OCI-LY7 (cell line): Measurements from ENCODE around the gene KANK2. TPM values are rescaled to one million over a fixed set of nuclear protein-coding genes. Genes with fewer than 3 reads are reported as not detected.

Source experiments
- BruUV-seq: library from RNA; stranded (reverse); fragments of 400-500 nt; replicated peaks from 2 replicates; lab custom pipeline; 2021; lab: Mats Ljungman, UMichigan
- CTCF ChIA-PET: fragments of 300-600 bp; sonication (Branson Sonifier 250); formaldehyde crosslinking; loops from one replicate; lab custom pipeline; 2022; ENCODE audit warnings: antibody characterized with exemption; ENCODE audit not compliant: unreplicated experiment; lab: Charles Lee
- POLR2A ChIA-PET: fragments of 300-600 bp; sonication (Branson Sonifier 250); formaldehyde crosslinking; loops from one replicate; lab custom pipeline; 2022; ENCODE audit warnings: antibody characterized with exemption; lab: Charles Lee
- DNase-seq: peaks from one replicate; pipeline ENCODE4 v3.0.0-alpha.2; 2015; ENCODE audit warnings: low spot score
- H2AFZ ChIP-seq: fragments of 200-600 bp; sonication (generic), shearing (Covaris generic); 2 replicates; pipeline ENCODE4 v1.6.1; 2014; ENCODE audit warnings: mild to moderate bottlenecking, antibody characterized with exemption, low read length, moderate library complexity
- H3K27ac ChIP-seq: fragments of 200-600 bp; sonication (generic); 2 replicates; pipeline ENCODE4 v1.5.1; 2014; ENCODE audit warnings: mixed run types, low read depth, mild to moderate bottlenecking, moderate library complexity, low read length, inconsistent platforms; ENCODE audit not compliant: poor library complexity, severe bottlenecking
- H3K36me3 ChIP-seq: fragments of 200-600 bp; sonication (generic); 2 replicates; pipeline ENCODE4 v1.6.1; 2014; ENCODE audit warnings: mild to moderate bottlenecking, antibody characterized with exemption, low read length, moderate library complexity, mixed read lengths; ENCODE audit not compliant: insufficient read depth
- H3K4me1 ChIP-seq: fragments of 200-600 bp; sonication (generic); 2 replicates; pipeline ENCODE4 v1.5.1; 2014; ENCODE audit warnings: mild to moderate bottlenecking, low read length; ENCODE audit not compliant: insufficient read depth, poor library complexity, severe bottlenecking
- H3K4me2 ChIP-seq: fragments of 200-600 bp; sonication (generic); 2 replicates; pipeline ENCODE4 v1.6.1; 2014; ENCODE audit warnings: mild to moderate bottlenecking, low read length
- H3K4me3 ChIP-seq: fragments of 200-600 bp; sonication (generic); 2 replicates; pipeline ENCODE4 v1.5.1; 2014; ENCODE audit warnings: mild to moderate bottlenecking, low read depth, low read length; ENCODE audit not compliant: poor library complexity, severe bottlenecking
- H3K79me2 ChIP-seq: fragments of 200-600 bp; sonication (generic); 2 replicates; pipeline ENCODE4 v1.6.1; 2016; ENCODE audit warnings: low read depth, mild to moderate bottlenecking, low read length, moderate library complexity, mixed read lengths; ENCODE audit not compliant: insufficient read depth
- H3K9me2 ChIP-seq: fragments of 200-600 bp; sonication (generic); 2 replicates; pipeline ENCODE4 v1.6.1; 2016; ENCODE audit warnings: mild to moderate bottlenecking, low read length, mixed read lengths; ENCODE audit not compliant: insufficient read depth
- H3K9me3 ChIP-seq: fragments of 200-600 bp; sonication (generic); 2 replicates; pipeline ENCODE4 v1.6.1; 2014; ENCODE audit warnings: mild to moderate bottlenecking, mixed run types, low read length, mixed read lengths
- H4K20me1 ChIP-seq: fragments of 200-600 bp; sonication (generic); 2 replicates; pipeline ENCODE4 v1.6.1; 2014; ENCODE audit warnings: mild to moderate bottlenecking, antibody characterized with exemption, low read length, moderate library complexity, mixed read lengths; ENCODE audit not compliant: insufficient read depth
- EZH2phosphoT487 ChIP-seq: fragments of 200-600 bp; sonication (generic); IDR thresholded peaks from 2 replicates; pipeline ENCODE4 v1.6.1; 2018; ENCODE audit warnings: low read depth, borderline replicate concordance, mild to moderate bottlenecking, mixed run types, antibody characterized with exemption, low read length, moderate library complexity, mixed read lengths
- intact Hi-C: fragments of 100-400 bp; cut with micrococcal nuclease; formaldehyde crosslinking; loops from one replicate; pipeline ENCODE4 v1.10.0; 2022; ENCODE audit not compliant: unreplicated experiment
- total RNA-seq, 2 experiments: library from RNA; depleted of rRNA in 1 of 2; stranded (reverse); fragments of >200 nt in 1 of 2; shearing (Covaris generic) in 1 of 2; gene quantifications; 2 replicates each; pipeline ENCODE4 v1.2.3, GENCODE V29; 2014 to 2022
- TF ChIP-seq, protein P1 (sequence below): fragments of 200-600 bp; sonication (generic); conservative IDR thresholded peaks from 2 replicates; pipeline ENCODE4 v1.5.1; 2014; ENCODE audit warnings: mild to moderate bottlenecking, antibody characterized with exemption, low read length, moderate library complexity, mixed read lengths

Gene KANK2
- total RNA-seq, 2 experiments from 2014 or later, result 174 to 186 TPM

DNA sequence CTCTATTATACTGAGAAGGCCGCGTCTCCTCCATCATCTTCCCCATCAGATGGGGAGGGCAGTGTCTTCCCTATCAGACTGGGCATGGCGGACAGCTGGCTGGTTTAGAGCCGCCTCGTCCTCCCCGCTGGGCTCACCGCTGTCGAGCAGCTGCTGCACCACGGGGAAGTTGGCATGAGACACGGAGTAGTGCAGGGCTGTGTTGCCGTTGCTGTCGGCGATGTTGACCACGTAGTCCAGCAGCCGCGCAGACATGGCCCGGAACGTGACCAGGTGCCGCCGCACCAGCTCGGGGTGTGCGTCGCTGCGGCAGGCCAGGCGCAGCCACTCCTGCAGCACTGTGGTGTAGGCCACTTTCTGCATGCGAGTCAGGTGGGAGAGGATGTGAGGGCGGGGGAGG, 23.0 kb downstream of the KANK2 start:
- H3K9me3 ChIP-seq, result no peaks in the 10 kb centered on the region
- no peak overlapping the region for H3K4me3 ChIP-seq
- no peak for TF ChIP-seq EZH2phosphoT487
- TF ChIP-seq, protein P1, sequence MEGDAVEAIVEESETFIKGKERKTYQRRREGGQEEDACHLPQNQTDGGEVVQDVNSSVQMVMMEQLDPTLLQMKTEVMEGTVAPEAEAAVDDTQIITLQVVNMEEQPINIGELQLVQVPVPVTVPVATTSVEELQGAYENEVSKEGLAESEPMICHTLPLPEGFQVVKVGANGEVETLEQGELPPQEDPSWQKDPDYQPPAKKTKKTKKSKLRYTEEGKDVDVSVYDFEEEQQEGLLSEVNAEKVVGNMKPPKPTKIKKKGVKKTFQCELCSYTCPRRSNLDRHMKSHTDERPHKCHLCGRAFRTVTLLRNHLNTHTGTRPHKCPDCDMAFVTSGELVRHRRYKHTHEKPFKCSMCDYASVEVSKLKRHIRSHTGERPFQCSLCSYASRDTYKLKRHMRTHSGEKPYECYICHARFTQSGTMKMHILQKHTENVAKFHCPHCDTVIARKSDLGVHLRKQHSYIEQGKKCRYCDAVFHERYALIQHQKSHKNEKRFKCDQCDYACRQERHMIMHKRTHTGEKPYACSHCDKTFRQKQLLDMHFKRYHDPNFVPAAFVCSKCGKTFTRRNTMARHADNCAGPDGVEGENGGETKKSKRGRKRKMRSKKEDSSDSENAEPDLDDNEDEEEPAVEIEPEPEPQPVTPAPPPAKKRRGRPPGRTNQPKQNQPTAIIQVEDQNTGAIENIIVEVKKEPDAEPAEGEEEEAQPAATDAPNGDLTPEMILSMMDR, result no peak
- ChIA-PET CTCF (no interaction called here), POLR2A (no interaction called here)
- H3K4me2 ChIP-seq, result no peak overlapping the region
- H3K4me1 ChIP-seq, result peaks cover 7% of the 10 kb centered on the region
- no peak overlapping the region for H3K27ac ChIP-seq
- no peaks in the 10 kb centered on the region for H4K20me1 ChIP-seq
- no peaks in the 10 kb centered on the region for H3K9me2 ChIP-seq
- peaks cover 5% of the 10 kb centered on the region; the same call in 1 of the 2 replicates for H3K79me2 ChIP-seq
- peaks cover 88% of the 10 kb centered on the region for H3K36me3 ChIP-seq
- DNase-seq, result no peak
- H2AFZ ChIP-seq, result no peak overlapping the region
- no TSS peak for BruUV-seq
- intact Hi-C loops, result no loop called here

DNA sequence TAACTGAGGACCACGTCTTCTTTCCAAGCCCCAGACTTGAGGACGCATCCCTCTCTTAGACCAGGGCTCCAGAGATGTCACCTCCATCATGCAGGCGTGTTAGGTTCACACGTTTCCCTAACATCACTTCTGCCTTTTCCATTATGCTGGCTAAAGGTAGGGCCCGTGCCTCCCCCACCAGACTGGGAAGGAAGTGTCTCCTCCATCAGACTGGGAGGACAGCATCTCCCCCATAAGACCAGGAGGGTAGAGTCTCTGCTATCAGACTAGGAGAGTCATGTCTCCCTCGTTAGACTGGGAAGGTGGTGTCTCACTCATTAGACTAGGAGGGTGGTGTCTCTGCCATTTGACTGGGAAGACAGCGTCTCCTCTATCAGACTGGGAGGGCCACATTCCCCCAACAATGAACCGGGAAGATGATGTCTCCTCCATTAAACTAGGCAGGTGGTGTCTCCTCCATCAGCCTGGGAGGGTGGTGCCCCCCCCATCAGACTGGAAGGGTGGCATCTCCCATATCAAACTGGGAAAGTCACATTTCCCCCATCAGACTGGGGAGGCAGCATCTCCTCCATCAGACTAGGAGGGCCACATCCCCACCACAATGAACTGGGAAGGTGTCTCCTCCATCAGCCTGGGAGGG, 23.7 kb downstream of the KANK2 start:
- TF ChIP-seq, protein P1, result no peak
- no TSS peak for BruUV-seq

DNA sequence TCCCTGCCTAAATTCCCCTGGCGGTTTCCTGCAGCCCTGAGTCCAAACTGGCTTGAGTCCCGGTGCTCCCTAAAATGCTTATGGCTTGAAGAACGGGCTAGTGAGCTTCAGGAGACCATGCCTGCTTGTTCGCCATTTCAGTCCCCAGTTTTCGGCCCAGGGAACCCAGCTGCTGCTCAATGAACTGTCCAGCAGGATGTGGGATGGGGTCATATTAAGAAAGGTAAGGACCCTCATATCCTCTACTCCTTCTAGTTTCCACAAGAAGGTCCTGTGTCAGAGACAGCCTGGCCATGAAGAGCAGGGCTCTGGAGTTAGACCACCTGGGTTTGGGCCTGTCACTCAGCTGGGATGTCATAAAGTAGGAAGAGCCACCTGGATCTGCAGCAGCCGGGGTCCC, 24.8 kb downstream of the KANK2 start:
- no peak for DNase-seq
- Histone ChIP-seq H3K9me2 (no peaks in the 10 kb centered on the region), H3K79me2 (no peaks in the 10 kb centered on the region), H3K4me2 (no peak overlapping the region), H3K4me3 (no peak overlapping the region), H3K9me3 (no peaks in the 10 kb centered on the region), H3K4me1 (no peaks in the 10 kb centered on the region), H3K36me3 (peaks cover 90% of the 10 kb centered on the region), H4K20me1 (no peaks in the 10 kb centered on the region), H3K27ac (no peak overlapping the region), H2AFZ (no peak overlapping the region)
- intact Hi-C loops, result no loop called here
- POLR2A ChIA-PET, result no interaction called here
- no TSS peak for BruUV-seq
- no peak for TF ChIP-seq EZH2phosphoT487
- TF ChIP-seq, protein P1, result no peak
- CTCF ChIA-PET, result no interaction called here

More for the DNA sequence above, 23.7 kb downstream of the KANK2 start:
- no peaks in the 10 kb centered on the region for H3K9me3 ChIP-seq
- ChIA-PET CTCF (no interaction called here), POLR2A (no interaction called here)
- no peak overlapping the region for H2AFZ ChIP-seq
- H3K79me2 ChIP-seq, result peaks cover 1% of the 10 kb centered on the region; the same call in 1 of the 2 replicates
- H3K36me3 ChIP-seq, result peaks cover 90% of the 10 kb centered on the region
- H3K4me2 ChIP-seq, result no peak overlapping the region
- H3K4me3 ChIP-seq, result no peak overlapping the region
- no peak overlapping the region for H3K27ac ChIP-seq
- H3K9me2 ChIP-seq, result no peaks in the 10 kb centered on the region
- no peak for DNase-seq
- intact Hi-C loops, result no loop called here
- peaks cover under 1% of the 10 kb centered on the region for H3K4me1 ChIP-seq
- no peaks in the 10 kb centered on the region for H4K20me1 ChIP-seq
